ENCODE measurements around the gene RMND5B.

RMND5B gene

GRCh38 chr5:178176791-178177190, 46.0 kb downstream of the RMND5B start:
- Histone ChIP-seq H3K4me2 (no peak overlapping the region), H3K4me1 (ENCODE audit: low read depth, poor library complexity, severe bottlenecking) (no peaks in the 10 kb centered on the region), H3K36me3 (ENCODE audit: insufficient read depth) (no peaks in the 10 kb centered on the region), H2AFZ (ENCODE audit: low read depth) (no peak overlapping the region), H3K27me3 (ENCODE audit: insufficient read depth, low read depth) (no peaks in the 10 kb centered on the region), H3K79me2 (ENCODE audit: insufficient read depth, low read depth) (no peaks in the 10 kb centered on the region), H3K4me3 (IDR thresholded peaks at IDR 0.05; ENCODE audit: insufficient read depth, low read depth, low read length) (no peak overlapping the region), H4K20me1 (ENCODE audit: insufficient read depth) (no peaks in the 10 kb centered on the region), H3K9ac (no peak overlapping the region), H3K27ac (no peak overlapping the region)
- no peak for TF ChIP-seq CTCF (conservative IDR thresholded peaks at IDR 0.05; ENCODE audit: low read depth, low read length)

GRCh38 chr5:178177569-178177968, 46.8 kb downstream of the RMND5B start:
- no peak overlapping the region for H3K4me2 ChIP-seq
- H2AFZ ChIP-seq (ENCODE audit: low read depth): no peak overlapping the region
- H3K79me2 ChIP-seq (ENCODE audit: insufficient read depth, low read depth): no peaks in the 10 kb centered on the region
- no peak overlapping the region for H3K9ac ChIP-seq
- no peak for TF ChIP-seq CTCF (conservative IDR thresholded peaks at IDR 0.05; ENCODE audit: low read depth, low read length)
- no peaks in the 10 kb centered on the region for H3K27me3 ChIP-seq (ENCODE audit: insufficient read depth, low read depth)
- no peaks in the 10 kb centered on the region for H3K36me3 ChIP-seq (ENCODE audit: insufficient read depth)
- no peak overlapping the region for H3K4me3 ChIP-seq (IDR thresholded peaks at IDR 0.05; ENCODE audit: insufficient read depth, low read depth, low read length)
- no peaks in the 10 kb centered on the region for H3K4me1 ChIP-seq (ENCODE audit: low read depth, poor library complexity, severe bottlenecking)
- H4K20me1 ChIP-seq (ENCODE audit: insufficient read depth): no peaks in the 10 kb centered on the region
- no peak overlapping the region for H3K27ac ChIP-seq

GRCh38 chr5:178180141-178180863, 49.5 kb downstream of the RMND5B start:
- no peak overlapping the region for H3K27ac ChIP-seq
- no peak overlapping the region for H2AFZ ChIP-seq (ENCODE audit: low read depth)
- TF ChIP-seq CTCF (conservative IDR thresholded peaks at IDR 0.05; ENCODE audit: low read depth, low read length): no peak
- H3K36me3 ChIP-seq (ENCODE audit: insufficient read depth): no peaks in the 10 kb centered on the region
- no peak overlapping the region for H3K4me3 ChIP-seq (IDR thresholded peaks at IDR 0.05; ENCODE audit: insufficient read depth, low read depth, low read length)
- H3K4me2 ChIP-seq: no peak overlapping the region
- H3K79me2 ChIP-seq (ENCODE audit: insufficient read depth, low read depth): no peaks in the 10 kb centered on the region
- no peaks in the 10 kb centered on the region for H3K27me3 ChIP-seq (ENCODE audit: insufficient read depth, low read depth)
- no peaks in the 10 kb centered on the region for H4K20me1 ChIP-seq (ENCODE audit: insufficient read depth)
- no peaks in the 10 kb centered on the region for H3K4me1 ChIP-seq (ENCODE audit: low read depth, poor library complexity, severe bottlenecking)
- no peak overlapping the region for H3K9ac ChIP-seq

- no peak overlapping the region for H3K9ac ChIP-seq
- H4K20me1 ChIP-seq (ENCODE audit: insufficient read depth): no peaks in the 10 kb centered on the region
- no peaks in the 10 kb centered on the region for H3K36me3 ChIP-seq (ENCODE audit: insufficient read depth)
- no peak overlapping the region for H2AFZ ChIP-seq (ENCODE audit: low read depth)
- no peaks in the 10 kb centered on the region for H3K4me1 ChIP-seq (ENCODE audit: low read depth, poor library complexity, severe bottlenecking)
- no peak for TF ChIP-seq CTCF (conservative IDR thresholded peaks at IDR 0.05; ENCODE audit: low read depth, low read length)
- no peaks in the 10 kb centered on the region for H3K27me3 ChIP-seq (ENCODE audit: insufficient read depth, low read depth)
- no peaks in the 10 kb centered on the region for H3K79me2 ChIP-seq (ENCODE audit: insufficient read depth, low read depth)
- H3K4me2 ChIP-seq: no peak overlapping the region
- no peak overlapping the region for H3K4me3 ChIP-seq (IDR thresholded peaks at IDR 0.05; ENCODE audit: insufficient read depth, low read depth, low read length)
- H3K27ac ChIP-seq: no peak overlapping the region
Observed at GRCh38 chr5:178182158-178182876, 51.5 kb downstream of the RMND5B start.

All from KMS-11 (cell line).